Activated CD8-positive, alpha-beta memory T cell treated with anti-CD3 and anti-CD28 coated beads, Interleukin-2, amount 50 U/mL, for 1 hour (primary cell): ENCODE measurements around the gene FAM234A.

Experiments
- DNase-seq: peaks from one replicate; pipeline ENCODE4 v3.0.0-alpha.2; 2020; ENCODE audit errors: extremely low read depth

FAM234A gene

GRCh38 chr16:301235-301634 lies 66.6 kb downstream of the FAM234A start:
- DNase-seq = no peak

- DNase-seq = no peak
Observed at GRCh38 chr16:301950-302349, 67.3 kb downstream of the FAM234A start.

GRCh38 chr16:303760-304505 lies 69.3 kb downstream of the FAM234A start:
- DNase-seq = no peak

GRCh38 chr16:305916-306626 lies 71.5 kb downstream of the FAM234A start:
- DNase-seq = no peak

- DNase-seq = no peak
Observed at GRCh38 chr16:306911-307370, 72.3 kb downstream of the FAM234A start.

- no peak for DNase-seq
Observed at GRCh38 chr16:307691-308312, 73.2 kb downstream of the FAM234A start.

DNA sequence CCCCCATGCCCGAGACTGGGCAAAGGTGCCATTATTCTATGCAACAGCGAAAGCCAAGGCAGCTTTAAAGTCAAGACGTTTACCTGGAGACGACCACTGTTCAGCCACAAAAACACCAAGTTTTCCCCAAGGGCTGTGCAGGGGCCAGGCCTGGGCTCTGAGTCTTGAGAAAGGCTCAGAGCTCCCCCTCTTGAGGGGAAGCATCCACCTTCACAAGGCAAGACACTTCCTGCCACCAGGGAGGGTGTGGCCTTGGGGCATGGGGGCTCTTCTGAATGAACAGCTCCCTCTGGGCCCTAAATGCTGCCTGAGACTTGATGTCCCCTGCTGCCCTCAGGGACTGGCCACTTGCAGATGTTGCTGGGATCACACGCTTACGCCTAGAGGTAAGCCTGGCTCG lies 74.9 kb downstream of the FAM234A start:
- DNase-seq = no peak

DNA sequence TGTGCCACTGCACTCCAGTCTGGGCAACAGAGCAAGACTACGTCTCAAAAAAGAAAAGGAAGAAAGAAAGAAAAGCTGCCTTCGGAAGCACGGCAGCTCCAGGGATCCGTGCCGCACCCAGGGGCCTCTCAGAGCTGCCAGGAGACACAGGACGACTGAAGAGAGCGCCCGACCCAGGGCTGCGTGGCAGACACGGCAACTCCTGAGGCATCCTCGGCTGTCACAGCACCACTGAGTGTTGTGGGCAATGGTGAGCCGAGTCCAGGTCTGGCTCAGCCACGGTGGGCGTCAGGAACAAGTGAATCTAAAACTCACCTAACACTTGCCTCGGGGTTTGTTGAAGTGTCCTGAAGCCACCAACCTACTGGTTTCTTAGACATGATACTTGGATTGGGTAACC lies 77.1 kb downstream of the FAM234A start:
- DNase-seq = no peak

DNA sequence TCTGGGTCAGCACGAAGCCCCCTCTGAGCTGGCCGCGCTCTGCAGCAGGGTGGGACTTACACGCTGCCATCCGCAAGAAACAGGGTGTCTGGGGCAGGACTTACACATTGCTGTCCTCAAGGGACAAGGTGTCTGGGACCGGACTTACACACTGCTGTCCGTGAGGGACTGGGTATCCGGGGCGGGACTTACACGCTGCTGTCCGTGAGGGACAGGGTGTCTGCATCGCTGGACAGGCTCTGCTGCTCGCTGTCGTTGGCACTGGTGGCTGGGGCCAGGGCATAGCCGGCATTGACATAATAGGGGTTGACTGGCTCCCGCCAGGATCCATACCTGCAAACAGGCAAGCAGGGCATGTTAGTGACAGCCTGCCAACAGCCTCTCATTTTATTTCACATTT lies 79.7 kb downstream of the FAM234A start:
- DNase-seq = no peak

DNA sequence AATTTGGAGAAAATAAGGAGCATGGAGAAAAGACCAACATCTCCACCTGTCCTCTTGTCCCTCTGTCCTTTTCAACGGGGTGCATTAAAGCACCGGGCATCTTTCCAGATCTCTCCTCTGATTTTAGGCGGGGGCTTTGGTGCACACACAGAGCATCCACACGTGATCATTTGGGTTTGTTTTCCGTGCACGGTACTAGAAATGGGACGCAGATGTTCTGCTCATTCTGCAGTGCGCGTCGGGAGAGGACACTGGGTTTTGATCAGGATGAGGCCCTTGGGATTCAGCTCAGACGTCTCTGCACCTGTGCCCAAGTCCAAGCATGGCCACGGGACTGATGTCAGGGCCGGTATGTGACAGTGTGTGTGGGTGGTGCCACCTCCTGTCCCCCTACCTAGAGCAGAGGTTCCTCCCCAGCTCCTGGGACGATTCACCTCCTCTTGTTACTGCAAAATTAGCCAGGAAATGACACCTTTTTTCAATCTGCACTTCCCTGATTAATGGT lies 80.2 kb downstream of the FAM234A start:
- no peak for DNase-seq
